ENCODE data around the gene MCEMP1. TPM values are rescaled to one million over a fixed set of nuclear protein-coding genes. Genes with fewer than 3 reads are reported as not detected.

Gene MCEMP1
- total RNA-seq, 1 donor from 2014 or later, result not detected

GRCh38 chr19:7720351-7720750 is 43.5 kb downstream of the MCEMP1 start:
- Mint-ChIP-seq H3K4me3 (no peak overlapping the region), H3K27ac (no peak overlapping the region), H3K27me3 (no peaks in the 10 kb centered on the region), H3K36me3 (ENCODE audit: low read depth) (no peaks in the 10 kb centered on the region), H3K9me3 (no peaks in the 10 kb centered on the region), H3K4me1 (peaks cover 48% of the 10 kb centered on the region)
- ChIA-PET CTCF (no interaction called here), POLR2A (no interaction called here)
- DNase-seq (no peak), ATAC-seq (ENCODE audit: low read depth) (no peak)
- TF ChIP-seq CTCF (IDR thresholded peaks at IDR 0.05), result no peak
- intact Hi-C loops (cut with micrococcal nuclease), result no loop called here

- CTCF ChIA-PET, result interaction anchor here (0.8 to 2.7 kb wide), 3 partner anchors 21 to 78 kb away, joined by 3 to 9 read pairs (median 4); partner anchors contain the start of genes FCER2 and TRAPPC5
- no peaks in the 10 kb centered on the region for H3K36me3 Mint-ChIP-seq (ENCODE audit: low read depth)
Observed at GRCh38 chr19:7722231-7722651, 45.4 kb downstream of the MCEMP1 start.

GRCh38 chr19:7725791-7726190 is 48.9 kb downstream of the MCEMP1 start:
- Mint-ChIP-seq H3K9me3 (no peaks in the 10 kb centered on the region), H3K27ac (no peak overlapping the region), H3K4me1 (peaks cover 43% of the 10 kb centered on the region), H3K4me3 (no peak overlapping the region), H3K27me3 (peaks cover 24% of the 10 kb centered on the region), H3K36me3 (ENCODE audit: low read depth) (no peaks in the 10 kb centered on the region)
- POLR2A ChIA-PET, result interaction anchor here (0.7 to 1.2 kb wide), 3 partner anchors 26 to 30 kb away, joined by 3 to 6 read pairs (median 3); no protein-coding TSS in a partner anchor
- CTCF ChIA-PET, result no interaction called here
- intact Hi-C loops (cut with micrococcal nuclease), result no loop called here
- ATAC-seq (ENCODE audit: low read depth), result no peak
- TF ChIP-seq CTCF (IDR thresholded peaks at IDR 0.05), result no peak
- DNase-seq, result no peak

More at GRCh38 chr19:7722231-7722651, 45.4 kb downstream of the MCEMP1 start:
- Mint-ChIP-seq H3K4me1 (peaks cover 35% of the 10 kb centered on the region), H3K4me3 (no peak overlapping the region), H3K27ac (peak overlapping the region; percentile 30), H3K27me3 (peaks cover under 1% of the 10 kb centered on the region), H3K9me3 (no peaks in the 10 kb centered on the region)
- no peak for TF ChIP-seq CTCF (IDR thresholded peaks at IDR 0.05)
- POLR2A ChIA-PET, result interaction anchor here (0.6 to 2.4 kb wide), 6 partner anchors 13 to 297 kb away, joined by 3 to 12 read pairs (median 8); partner anchors contain the start of genes FCER2 and TRAPPC5
- no peak for DNase-seq
- intact Hi-C loops (cut with micrococcal nuclease), result loop anchor here (2.0 kb wide), 1 partner anchor 21 kb away; no protein-coding TSS in a partner anchor
- ATAC-seq (ENCODE audit: low read depth), result peak; percentile 67

GRCh38 chr19:7729211-7729610 is 52.3 kb downstream of the MCEMP1 start:
- POLR2A ChIA-PET, result interaction anchor here (0.5 to 0.6 kb wide), 2 partner anchors 47 to 50 kb away, joined by 3 to 5 read pairs; no protein-coding TSS in a partner anchor
- intact Hi-C loops (cut with micrococcal nuclease), result no loop called here
- peak overlapping the region; percentile 70 for H3K4me3 Mint-ChIP-seq
- TF ChIP-seq CTCF (IDR thresholded peaks at IDR 0.05), result no peak
- no peaks in the 10 kb centered on the region for H3K9me3 Mint-ChIP-seq
- ATAC-seq (ENCODE audit: low read depth), result peak; percentile 52
- CTCF ChIA-PET, result interaction anchor here (0.6 kb wide), 1 partner anchor 78 kb away, joined by 3 read pairs; no protein-coding TSS in a partner anchor
- no peak for DNase-seq
- peak overlapping the region; percentile 53 for H3K27ac Mint-ChIP-seq
- H3K27me3 Mint-ChIP-seq, result peaks cover 28% of the 10 kb centered on the region
- H3K36me3 Mint-ChIP-seq (ENCODE audit: low read depth), result no peaks in the 10 kb centered on the region
- peaks cover 35% of the 10 kb centered on the region for H3K4me1 Mint-ChIP-seq

Other genes with a start within 250 kb of the MCEMP1 start
- 0.61 and 1.0 TPM in 2 replicates for gene PEX11G, start 188.1 kb upstream of the MCEMP1 start, total RNA-seq
- 13.5 and 16.9 TPM in 2 replicates for gene ZNF358, start 161.0 kb upstream of the MCEMP1 start, total RNA-seq
- 13.4 and 13.7 TPM in 2 replicates for gene MCOLN1, start 154.5 kb upstream of the MCEMP1 start, total RNA-seq
- 110 and 116 TPM in 2 replicates for gene PNPLA6, start 141.4 kb upstream of the MCEMP1 start, total RNA-seq
- 0.64 and 0.80 TPM in 2 replicates for gene CAMSAP3, start 81.2 kb upstream of the MCEMP1 start, total RNA-seq
- gene XAB2, start 47.5 kb upstream of the MCEMP1 start, total RNA-seq, result 47.4 and 51.8 TPM in 2 replicates
- 109 and 123 TPM in 2 replicates for gene PET100, start 47.3 kb upstream of the MCEMP1 start, total RNA-seq
- gene PCP2, start 43.4 kb upstream of the MCEMP1 start, total RNA-seq, result 2.1 and 2.8 TPM in 2 replicates
- gene STXBP2, start 40.0 kb upstream of the MCEMP1 start, total RNA-seq, result 147 and 176 TPM in 2 replicates
- not detected in 2 replicates for gene RETN, start 8.0 kb upstream of the MCEMP1 start, total RNA-seq
- gene TRAPPC5, start 3.7 kb downstream of the MCEMP1 start, total RNA-seq, result 110 and 123 TPM in 2 replicates
- 191 and 193 TPM in 2 replicates for gene FCER2, start 25.0 kb downstream of the MCEMP1 start, total RNA-seq
- 0.55 and 0.78 TPM in 2 replicates for gene CLEC4G, start 55.0 kb downstream of the MCEMP1 start, total RNA-seq
- 0.11 and 0.24 TPM in 2 replicates for gene CD209, start 70.4 kb downstream of the MCEMP1 start, total RNA-seq
- 1.3 and 2.0 TPM in 2 replicates for gene CLEC4M, start 86.2 kb downstream of the MCEMP1 start, total RNA-seq
- 9.2 and 12.8 TPM in 2 replicates for gene EVI5L, start 153.1 kb downstream of the MCEMP1 start, total RNA-seq
- gene PRR36, start 197.3 kb downstream of the MCEMP1 start, total RNA-seq, result not detected in 2 replicates
- not detected in 2 replicates for gene LRRC8E, start 211.4 kb downstream of the MCEMP1 start, total RNA-seq
- 46.3 and 52.8 TPM in 2 replicates for gene MAP2K7, start 226.8 kb downstream of the MCEMP1 start, total RNA-seq
- not detected in 2 replicates for gene TGFBR3L, start 237.7 kb downstream of the MCEMP1 start, total RNA-seq
- 14.4 and 15.3 TPM in 2 replicates for gene SNAPC2, start 243.2 kb downstream of the MCEMP1 start, total RNA-seq
- not detected in 2 replicates for gene CTXN1, start 249.0 kb downstream of the MCEMP1 start, total RNA-seq